ENCODE data around the gene TMEM161A. TPM values are rescaled to one million over a fixed set of nuclear protein-coding genes. Genes with fewer than 3 reads are reported as not detected.
A peak's percentile ranks its signal among the peaks of the same experiment; 100 is the strongest.
"Not testable (repeated sequence)": the region's sequence is repeated elsewhere in the genome, so short reads cannot be mapped to it uniquely, and the experiment has no call there.

The TMEM161A gene
- total RNA-seq, 1 donor, result 9.3 TPM

GRCh38 chr19:19137556-19138108 is 646 bp downstream of the TMEM161A start:
- H3K4me3 ChIP-seq (ENCODE audit: low read depth, low read length), result peak overlapping the region; percentile 96
- no peak for TF ChIP-seq CTCF (IDR thresholded peaks at IDR 0.05; ENCODE audit: insufficient read depth, low read length)
- DNase-seq (ENCODE audit: low read depth), result peak; percentile 10

GRCh38 chr19:19135713-19136112 is 2.6 kb downstream of the TMEM161A start:
- DNase-seq (ENCODE audit: low read depth); H3K4me3 ChIP-seq (ENCODE audit: low read depth, low read length): not testable (repeated sequence)

GRCh38 chr19:19134687-19135158 is 3.6 kb downstream of the TMEM161A start:
- no peak overlapping the region for H3K4me3 ChIP-seq (ENCODE audit: low read depth, low read length)
- TF ChIP-seq CTCF (IDR thresholded peaks at IDR 0.05; ENCODE audit: insufficient read depth, low read length), result no peak
- no peak for DNase-seq (ENCODE audit: low read depth)

- no peak for DNase-seq (ENCODE audit: low read depth)
- no peak overlapping the region for H3K4me3 ChIP-seq (ENCODE audit: low read depth, low read length)
- TF ChIP-seq CTCF (IDR thresholded peaks at IDR 0.05; ENCODE audit: insufficient read depth, low read length), result no peak
These were observed 4.3 kb downstream of the TMEM161A start for GRCh38 chr19:19133985-19134384.

- TF ChIP-seq CTCF (IDR thresholded peaks at IDR 0.05; ENCODE audit: insufficient read depth, low read length), result no peak
- DNase-seq (ENCODE audit: low read depth), result no peak
- H3K4me3 ChIP-seq (ENCODE audit: low read depth, low read length), result no peak overlapping the region
These were observed 5.4 kb downstream of the TMEM161A start for GRCh38 chr19:19132912-19133311.

GRCh38 chr19:19131989-19132388 is 6.3 kb downstream of the TMEM161A start:
- DNase-seq (ENCODE audit: low read depth), result no peak
- TF ChIP-seq CTCF (IDR thresholded peaks at IDR 0.05; ENCODE audit: insufficient read depth, low read length), result no peak
- no peak overlapping the region for H3K4me3 ChIP-seq (ENCODE audit: low read depth, low read length)

- no peak for DNase-seq (ENCODE audit: low read depth)
- no peak for TF ChIP-seq CTCF (IDR thresholded peaks at IDR 0.05; ENCODE audit: insufficient read depth, low read length)
- no peak overlapping the region for H3K4me3 ChIP-seq (ENCODE audit: low read depth, low read length)
These were observed 12.2 kb downstream of the TMEM161A start for GRCh38 chr19:19126102-19126501.
